Nucleus accumbens (tissue), 56 donors: Measurements from ENCODE around the gene CAPZB.

Experiments used
- DNase-seq, 56 donors: peaks; one replicate each; lab custom pipeline; 2025; lab: John Stamatoyannopoulos, UW

CAPZB gene

DNA sequence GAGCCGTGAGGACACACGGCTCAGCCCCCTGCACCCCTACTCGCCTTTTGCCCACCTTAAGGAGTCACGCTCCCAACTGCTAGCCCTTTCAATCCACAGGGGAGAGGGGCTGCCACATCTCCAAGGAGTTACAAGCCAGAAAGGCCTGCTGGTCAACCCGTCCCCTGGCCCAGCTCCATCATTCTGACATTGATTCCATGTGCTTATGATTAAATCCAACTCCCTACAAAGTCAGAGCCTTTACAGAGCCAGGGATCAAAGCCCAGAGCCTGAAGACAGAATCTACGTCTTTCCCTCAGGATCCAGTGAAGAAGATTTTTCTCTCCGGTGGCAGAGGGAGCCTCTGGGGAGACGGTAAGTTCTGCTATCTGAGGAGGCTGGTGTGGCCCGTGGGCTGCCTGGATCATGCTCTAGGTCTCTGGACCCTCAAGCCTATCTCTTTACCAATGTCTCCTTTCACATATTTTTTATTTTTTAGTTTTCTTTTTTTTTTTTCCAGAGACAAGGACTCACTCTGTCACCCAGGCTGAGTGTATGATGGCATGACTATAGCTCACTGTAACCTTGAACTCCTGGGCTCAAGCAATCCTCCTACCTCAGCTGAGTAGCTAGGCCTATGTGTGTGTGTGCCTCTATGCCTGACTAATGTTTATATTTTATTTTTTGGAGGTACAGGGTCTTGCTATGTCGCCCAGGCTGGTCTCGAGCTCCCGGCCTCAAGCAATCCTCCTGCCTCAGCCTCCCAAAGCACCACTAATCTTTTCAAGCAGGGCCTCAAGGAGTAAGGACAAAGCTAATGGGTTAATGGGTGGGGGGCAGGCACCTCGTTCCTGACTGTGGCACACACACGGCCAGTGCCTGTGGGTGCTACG is 111.9 kb downstream of the CAPZB start:
- no peak for DNase-seq

- DNase-seq = no peak
Measured at GRCh38 chr1:19372602-19373001, 112.7 kb downstream of the CAPZB start.

DNA sequence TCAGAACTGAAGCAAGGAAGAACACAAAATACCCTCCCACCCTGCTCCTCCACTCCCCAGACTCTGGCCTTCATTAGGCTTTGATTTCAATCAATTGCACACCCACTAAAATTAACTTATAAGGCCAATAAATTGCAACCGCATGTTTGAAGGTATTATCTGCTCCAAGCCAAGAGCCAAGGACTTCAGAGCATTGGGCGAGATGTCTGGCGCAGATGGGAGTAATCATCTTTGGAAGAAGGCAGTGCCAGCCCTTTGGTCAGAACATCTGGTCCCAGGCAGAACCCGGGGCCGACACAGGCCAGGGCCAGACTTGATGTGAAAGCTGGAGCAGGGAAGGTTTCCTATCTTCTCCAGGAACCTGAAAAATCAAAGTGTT is 113.2 kb downstream of the CAPZB start:
- DNase-seq = no peak

- no peak for DNase-seq
Measured at GRCh38 chr1:19371226-19372135, 113.9 kb downstream of the CAPZB start.

GRCh38 chr1:19370453-19371170 is 114.7 kb downstream of the CAPZB start:
- DNase-seq = no peak

DNA sequence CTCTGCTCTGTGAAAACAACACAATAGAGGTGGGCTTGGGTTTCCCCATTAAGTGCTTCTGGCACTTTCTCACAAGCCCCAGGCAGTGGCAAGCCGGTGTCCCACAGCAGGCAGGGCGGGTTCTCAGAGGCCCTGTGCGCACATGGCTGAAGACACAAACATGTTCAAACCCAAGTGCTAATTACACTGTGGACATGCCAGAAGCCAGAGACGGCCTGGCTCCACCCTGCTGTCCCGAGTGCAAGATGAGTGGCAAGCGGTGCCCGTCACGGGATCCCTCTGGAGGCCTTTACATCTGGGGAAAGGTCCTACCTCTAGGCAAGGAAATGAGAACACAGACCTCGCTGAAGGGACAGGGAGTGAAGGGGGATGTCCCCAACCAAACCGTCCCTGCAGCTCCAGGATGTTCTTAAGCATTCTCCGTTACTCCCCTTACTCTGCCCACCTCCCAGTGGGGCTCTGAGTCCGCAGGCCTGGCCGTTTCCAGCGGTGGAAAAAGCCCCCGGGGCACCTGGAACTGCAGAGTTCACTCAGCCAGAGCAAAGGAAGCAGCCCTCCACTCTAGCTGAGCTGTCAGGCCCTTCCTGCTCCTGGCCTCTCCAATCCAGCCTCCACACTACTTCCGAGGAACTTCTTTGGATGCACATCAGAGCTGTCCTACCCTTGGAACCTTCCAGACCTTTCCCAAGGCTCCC is 115.8 kb downstream of the CAPZB start:
- no peak for DNase-seq

- no peak for DNase-seq
Measured at GRCh38 chr1:19368964-19369363, 116.4 kb downstream of the CAPZB start.

DNA sequence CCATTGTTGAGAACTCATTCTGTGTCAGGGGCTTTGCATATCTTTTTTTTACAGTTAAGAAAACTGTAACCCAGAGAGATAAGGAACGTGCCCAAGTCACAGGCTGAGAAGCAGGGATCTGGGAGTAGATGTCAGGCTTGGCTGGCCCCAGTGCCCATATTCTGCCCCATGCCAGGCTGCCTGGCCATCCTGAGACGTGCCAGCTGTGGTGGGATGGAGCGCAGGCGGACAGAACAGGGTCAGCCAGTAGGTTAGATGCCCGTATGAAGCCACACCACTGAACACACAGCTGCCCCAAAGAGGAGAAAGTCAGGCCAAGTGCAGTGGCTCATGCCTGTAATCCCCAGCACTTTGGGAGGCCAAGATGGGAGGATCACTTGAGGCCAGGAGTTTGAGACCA is 117.3 kb downstream of the CAPZB start:
- DNase-seq = no peak

DNA sequence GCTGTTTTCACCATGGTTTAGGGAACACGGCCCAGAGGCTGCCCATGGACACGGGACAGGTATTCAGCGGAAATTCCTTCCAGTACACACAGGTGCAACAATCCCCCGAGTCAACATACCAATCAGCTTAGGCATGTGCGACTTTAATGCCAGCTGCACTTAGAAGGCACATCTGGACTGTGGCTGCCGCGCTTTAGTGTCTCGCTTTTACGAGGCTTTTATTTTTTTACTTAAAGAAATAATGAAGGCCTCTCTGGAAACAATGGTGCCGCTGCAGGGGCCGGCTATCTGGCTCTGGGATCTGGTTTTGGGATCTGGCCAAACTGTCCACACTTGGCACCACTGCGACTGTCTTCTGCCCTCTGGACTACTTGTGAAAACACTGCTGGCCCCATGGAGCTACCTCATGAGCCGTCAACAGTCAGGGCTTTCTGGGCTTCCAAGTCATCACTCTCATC is 117.7 kb downstream of the CAPZB start:
- DNase-seq = peak in 9 of 56 donors; percentile 9 to 62 (median 16)

- peak in 9 of 56 donors; percentile 11 to 36 (median 29) for DNase-seq
Measured at GRCh38 chr1:19366599-19367536, 118.5 kb downstream of the CAPZB start.

GRCh38 chr1:19365721-19366120 is 119.6 kb downstream of the CAPZB start:
- peak in 1 of 56 donors; percentile 15 for DNase-seq

DNA sequence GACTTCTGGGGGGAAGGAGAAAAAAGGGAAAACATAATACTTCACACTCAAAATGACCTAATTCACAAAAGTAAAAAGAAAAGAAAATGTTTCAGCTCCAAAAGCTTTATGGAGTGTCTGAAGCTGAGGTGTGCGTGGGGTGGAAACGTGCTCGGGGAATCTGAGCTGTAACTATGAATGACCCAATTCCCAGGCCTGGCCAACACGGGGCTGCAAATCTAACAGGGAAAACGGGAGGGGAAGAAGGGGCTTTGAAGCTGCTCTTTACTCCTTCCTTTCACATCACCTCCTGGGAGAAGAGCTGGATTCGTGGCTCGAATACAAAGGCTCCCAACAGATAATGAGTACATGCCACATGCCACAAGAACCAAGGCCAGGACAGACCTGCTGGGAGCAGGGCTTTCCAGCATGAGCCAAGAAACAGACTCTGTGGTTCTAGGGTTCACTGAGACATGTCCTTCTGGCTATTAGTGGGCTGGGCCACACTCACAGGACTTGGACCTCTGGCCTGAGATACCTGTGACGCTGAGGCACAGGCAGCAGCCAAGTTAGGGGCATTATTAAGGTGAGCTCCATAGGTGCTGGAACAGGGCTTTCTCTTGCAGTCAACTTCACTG is 121.7 kb downstream of the CAPZB start:
- DNase-seq = no peak

- no peak for DNase-seq
Measured at GRCh38 chr1:19361611-19362147, 123.7 kb downstream of the CAPZB start.

DNA sequence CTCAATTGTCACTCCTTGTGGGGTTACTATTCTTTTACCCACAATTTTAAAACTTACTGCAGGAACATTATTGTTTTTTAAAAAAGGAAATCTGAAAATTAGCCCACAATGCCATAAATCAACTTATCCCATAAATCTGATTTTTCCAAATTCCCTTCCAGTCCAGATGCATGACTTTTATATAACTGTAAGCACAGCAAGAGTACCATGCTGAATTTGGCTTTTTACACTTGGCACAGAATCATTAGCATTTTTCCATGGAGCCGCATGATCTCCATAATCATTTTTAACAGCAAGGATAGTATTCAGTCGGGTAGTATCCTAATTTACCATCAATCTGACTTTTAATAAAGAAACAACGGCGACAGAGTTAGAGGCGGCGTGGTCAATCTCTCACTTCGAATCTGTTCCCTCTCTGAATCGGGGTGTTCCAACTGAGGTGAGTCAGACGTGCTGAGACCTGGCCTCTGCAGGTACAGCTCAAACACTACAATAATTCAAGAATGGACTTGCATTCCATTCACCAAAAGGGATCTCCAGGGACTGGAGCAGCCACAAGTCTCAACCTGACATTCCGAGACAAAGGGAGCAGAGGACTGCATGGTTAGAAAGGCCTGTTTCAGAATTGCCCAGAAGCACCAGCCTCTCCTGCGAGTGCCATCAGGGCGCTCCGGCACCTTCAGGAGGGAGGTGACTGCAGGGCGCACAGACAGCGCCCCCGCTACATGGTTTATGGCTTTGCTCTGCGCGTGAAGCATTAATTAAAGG is 124.3 kb downstream of the CAPZB start:
- no peak for DNase-seq

DNA sequence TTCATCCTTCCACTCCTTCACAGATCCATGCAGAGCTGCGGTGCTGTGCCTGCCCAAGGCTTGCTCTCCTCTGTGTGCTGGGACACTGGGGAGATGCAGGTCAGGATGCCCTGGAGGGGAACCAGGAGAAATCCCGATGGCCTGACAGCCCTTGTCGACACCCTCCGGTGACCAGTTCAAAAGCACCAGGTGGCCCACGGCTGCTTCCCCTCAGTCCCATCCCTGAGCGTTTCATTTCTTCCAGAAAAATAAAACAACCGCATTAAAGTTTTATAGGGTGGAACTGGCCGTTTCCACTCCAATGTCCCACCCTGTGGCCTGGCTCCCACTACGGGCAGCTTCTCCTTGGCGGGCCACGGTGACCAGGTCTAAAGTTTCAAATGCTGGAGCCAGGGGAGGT is 124.9 kb downstream of the CAPZB start:
- no peak for DNase-seq

DNA sequence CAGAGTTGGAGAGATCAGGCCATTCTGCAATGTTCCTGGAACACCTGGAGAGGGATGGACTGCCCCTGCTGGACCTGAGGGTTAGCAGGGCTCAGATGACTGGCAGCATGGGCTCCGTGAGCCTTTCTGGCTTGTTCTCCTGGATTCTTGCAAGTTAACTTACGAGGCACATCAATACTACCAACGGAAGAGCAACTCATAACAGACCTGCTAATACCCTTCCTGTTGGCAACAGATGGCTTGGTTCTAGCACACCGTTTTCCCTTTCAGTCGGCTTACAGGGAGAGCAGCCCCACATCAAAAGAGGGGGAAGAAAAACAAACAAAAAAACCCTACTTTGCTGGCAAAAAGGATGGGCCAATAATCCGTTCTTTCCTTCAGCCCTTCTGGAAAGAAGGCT is 125.3 kb downstream of the CAPZB start:
- no peak for DNase-seq

DNA sequence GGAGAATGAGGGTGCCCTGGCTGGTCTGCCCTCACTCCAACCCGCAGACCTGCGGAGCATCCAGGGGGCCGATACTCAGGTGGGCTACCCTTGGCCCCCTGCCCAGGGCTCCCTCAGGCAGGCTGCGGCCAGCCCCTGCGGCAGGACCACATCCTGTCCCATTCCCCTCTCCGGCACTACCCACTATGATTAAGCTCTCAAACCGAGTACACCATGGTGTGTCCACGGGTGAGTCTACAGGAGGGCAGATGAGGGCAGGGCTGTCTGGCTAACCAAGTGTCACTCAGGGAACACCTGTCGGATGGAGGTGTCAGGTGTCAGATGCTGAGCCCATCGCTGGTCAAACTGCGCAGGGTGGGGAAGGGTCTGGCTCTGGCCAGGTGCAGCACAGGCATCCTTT is 126.0 kb downstream of the CAPZB start:
- no peak for DNase-seq
